Superior temporal gyrus (tissue), 1 donor: ENCODE results near the gene RNU1-1.
"Not testable (repeated sequence)": the region's sequence is repeated elsewhere in the genome, so short reads cannot be mapped to it uniquely, and the experiment has no call there.

Experiments
- DNase-seq: peaks from one replicate; pipeline ENCODE4 v3.0.0-alpha.2; 2016; ENCODE audit errors: extremely low spot score

RNU1-1 gene

DNA sequence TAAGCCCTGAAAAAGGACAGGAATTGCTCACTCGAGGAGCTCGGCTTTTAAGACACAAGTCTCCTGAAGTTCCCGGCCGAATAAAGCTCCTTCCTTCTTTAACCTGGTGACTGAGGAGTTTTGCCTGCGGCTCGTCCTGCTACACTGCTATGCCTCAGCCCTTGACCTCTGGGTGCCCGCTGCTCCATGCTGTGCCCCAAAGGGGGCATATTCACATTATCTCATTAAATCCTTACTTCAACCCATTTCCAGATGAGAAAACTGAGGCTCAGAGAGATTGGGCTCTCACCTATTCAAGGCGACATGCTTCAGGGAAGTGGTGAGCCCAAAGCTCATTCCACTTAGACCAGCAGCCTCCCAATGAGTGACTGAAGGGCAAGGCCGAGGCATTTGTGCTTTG lies 20.4 kb downstream of the RNU1-1 start:
- DNase-seq: not testable (repeated sequence)

DNA sequence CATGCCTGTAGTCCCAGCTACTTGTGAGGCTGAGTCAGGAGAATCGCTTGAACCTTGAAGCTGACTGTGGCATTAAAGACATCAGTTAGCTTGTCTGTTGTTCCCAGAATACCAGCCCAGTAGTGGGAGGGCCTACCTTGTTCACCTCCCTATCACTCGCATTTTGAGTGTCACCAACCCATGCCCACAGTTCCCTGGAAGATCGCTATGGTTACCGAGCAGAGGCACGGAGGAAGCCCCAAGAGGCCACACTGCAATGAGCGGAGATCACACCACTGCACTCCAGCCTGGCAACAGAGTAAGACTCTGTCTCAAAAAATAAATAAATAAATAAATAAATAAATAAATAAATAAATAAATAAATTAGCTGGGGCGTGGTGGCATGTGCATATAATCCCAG lies 21.1 kb downstream of the RNU1-1 start:
- not testable (repeated sequence) for DNase-seq

DNA sequence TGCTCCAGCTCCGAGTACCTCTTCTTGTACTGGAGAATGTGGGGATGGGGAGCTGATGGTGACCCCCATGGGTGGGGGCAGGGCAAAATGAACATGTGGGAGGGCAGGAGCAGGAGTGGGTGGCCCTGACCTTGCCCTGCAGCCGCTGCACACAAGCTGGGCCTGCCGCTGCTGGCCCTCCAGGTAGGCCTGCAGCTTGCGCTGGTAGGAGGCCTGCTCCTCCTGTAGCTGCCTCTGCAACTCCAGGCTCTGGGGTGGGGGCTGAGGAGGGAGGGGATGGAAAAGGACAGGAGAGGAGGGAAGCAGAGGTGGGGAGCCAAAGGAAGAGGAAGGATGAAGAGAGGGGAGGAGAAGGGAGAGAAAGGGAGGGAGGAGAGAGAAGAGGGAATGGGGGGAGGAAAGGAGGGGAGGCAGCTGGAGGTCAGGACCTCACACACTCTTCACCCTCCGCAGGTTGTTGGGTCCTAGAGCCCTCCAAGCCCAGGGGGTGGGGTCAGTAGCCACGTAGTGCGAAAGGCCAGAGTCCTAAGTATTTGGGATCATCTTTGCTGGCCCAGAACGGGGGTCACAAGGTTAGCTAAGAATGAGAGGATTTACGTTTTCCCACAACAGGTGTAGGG lies 22.9 kb downstream of the RNU1-1 start:
- DNase-seq: no peak

- not testable (repeated sequence) for DNase-seq
These were observed 24.7 kb downstream of the RNU1-1 start for GRCh38 chr1:16489195-16489880.

DNA sequence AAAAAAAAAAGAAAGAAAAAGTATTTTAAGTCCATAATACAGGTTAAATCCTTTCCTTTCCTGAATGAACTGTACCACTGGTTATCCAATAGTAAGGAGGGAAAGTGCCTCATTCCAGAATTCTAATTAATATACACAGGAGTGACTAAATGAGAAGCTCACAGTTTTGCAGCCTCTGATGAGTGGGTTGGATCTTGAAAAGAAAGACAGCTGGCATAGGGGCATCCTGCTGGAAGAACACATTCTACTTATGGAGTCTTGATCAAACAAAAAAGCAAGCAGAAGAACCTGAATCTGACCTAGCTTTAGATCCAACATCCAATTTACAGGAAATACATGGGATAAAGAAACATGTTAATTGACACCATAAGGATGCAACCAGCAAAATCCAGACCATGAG lies 27.1 kb downstream of the RNU1-1 start:
- not testable (repeated sequence) for DNase-seq

- DNase-seq: not testable (repeated sequence)
These were observed 27.8 kb downstream of the RNU1-1 start for GRCh38 chr1:16486316-16486715.

GRCh38 chr1:16484931-16485330 lies 29.2 kb downstream of the RNU1-1 start:
- DNase-seq: no peak

GRCh38 chr1:16484501-16484835 lies 29.6 kb downstream of the RNU1-1 start:
- no peak for DNase-seq

DNA sequence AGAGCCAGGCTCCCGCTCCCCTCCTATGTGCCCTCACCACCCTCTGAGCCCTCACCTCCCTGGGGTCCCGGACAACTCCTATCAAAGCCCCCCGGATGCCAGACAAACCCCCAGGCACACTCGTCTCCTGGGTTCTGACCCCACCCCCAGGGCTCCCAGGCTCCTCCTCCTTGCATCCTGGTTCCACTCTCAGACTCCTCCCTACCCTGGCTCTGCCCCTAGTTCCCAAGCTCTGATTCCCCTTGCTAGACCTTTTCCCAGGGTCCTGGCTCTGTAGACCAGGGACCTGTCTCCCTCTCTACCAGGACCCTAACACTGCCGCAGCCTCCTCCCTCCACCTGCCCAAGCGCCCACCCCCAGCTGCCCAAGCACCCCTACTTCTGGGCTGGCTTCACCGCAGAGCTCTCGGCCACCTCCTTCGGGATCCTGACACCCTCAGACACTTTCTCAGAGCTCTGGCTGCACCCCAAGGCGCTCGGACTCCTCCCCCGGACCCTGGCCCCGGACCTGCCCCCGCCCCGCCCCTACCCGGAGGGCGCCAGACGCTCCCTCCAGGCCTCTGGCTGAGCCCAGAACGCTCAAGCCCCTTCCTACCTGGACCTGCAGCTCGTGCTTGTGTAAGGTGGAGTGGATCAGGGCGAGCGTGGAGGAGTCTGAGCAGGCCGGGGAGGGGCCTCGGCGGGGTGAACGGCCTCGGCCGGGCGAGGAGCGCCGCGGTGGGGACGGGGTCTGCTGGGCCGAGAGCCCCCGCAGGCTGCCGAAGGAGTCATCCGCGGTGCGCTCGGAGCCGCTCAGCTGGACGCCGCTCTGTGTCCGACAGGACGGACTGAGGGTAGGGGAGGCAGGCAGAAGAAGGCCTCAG lies 30.2 kb downstream of the RNU1-1 start:
- not testable (repeated sequence) for DNase-seq

DNA sequence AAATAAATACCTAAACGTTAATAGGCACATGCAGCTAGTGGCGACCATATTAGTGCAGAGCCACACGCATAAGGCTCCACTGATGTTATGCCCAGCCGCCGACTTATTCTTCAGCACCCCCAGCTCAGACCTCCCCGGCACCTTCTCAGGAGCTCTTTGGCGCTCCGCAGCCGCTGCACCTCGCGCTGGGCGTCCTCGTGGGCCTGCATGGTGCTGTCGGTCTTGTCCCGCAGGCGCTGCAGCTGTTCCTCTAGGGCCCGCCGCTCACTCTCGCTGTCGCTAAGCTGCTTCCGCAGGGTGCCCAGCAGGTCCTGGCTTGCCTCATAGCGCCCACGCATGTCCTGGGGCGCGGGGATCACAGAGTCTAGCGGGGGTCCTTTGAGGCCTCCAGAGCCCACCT lies 30.9 kb downstream of the RNU1-1 start:
- DNase-seq: not testable (repeated sequence)

- no peak for DNase-seq
These were observed 36.0 kb downstream of the RNU1-1 start for GRCh38 chr1:16478091-16478490.

GRCh38 chr1:16475771-16476770 lies 38.0 kb downstream of the RNU1-1 start:
- DNase-seq: not testable (repeated sequence)

DNA sequence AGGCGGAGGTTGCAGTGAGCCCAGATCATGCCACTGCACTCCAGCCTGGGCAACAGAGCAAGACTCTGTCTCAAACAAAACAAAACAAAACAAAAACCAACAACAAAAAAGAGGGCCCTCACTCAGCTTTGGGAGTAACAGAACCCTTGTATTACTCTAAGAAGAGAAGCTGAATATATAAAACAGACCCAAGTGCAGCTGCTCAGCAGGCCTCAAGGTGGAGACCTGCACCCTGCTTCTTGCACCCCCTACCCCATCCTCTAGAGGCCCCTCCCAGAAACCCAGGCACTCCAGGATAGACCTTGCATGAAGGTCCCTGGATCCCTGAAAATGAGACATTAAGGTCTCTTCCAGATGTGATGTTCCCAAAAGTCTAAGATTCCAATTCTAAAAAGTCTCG lies 39.2 kb downstream of the RNU1-1 start:
- not testable (repeated sequence) for DNase-seq

DNA sequence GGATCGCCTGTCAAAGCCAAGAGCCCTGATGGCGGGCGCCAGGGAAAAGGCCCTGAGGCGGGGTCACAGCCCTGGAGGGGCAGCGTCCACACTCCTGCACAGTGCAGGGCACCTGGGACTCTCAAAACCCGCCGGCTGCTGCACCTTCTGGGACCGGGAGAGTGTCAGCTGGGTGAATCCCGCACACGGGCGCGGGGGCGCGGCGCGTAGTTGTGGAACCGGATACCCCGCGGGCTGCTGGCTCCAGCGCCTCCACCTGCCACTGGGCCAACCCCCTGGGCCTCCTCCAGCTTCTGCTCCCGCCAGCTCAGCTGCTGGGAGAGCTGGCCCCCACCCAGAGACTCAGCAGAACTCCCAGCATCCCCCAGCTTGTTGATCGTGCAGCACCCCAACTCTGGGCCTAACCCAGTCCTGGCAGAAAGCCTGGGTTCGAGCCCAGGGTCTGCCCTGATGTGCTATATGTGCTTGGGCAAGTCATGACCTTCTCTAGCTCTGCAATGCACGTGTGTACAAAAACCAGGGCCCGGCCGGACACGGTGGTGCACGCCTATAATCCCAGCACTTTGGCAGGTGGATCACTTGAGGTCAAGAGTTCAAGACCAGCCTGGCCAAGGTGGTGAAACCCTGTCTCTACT lies 39.8 kb downstream of the RNU1-1 start:
- DNase-seq: no peak

GRCh38 chr1:16468558-16468957 lies 45.5 kb downstream of the RNU1-1 start:
- DNase-seq: no peak

GRCh38 chr1:16464917-16465625 lies 49.0 kb downstream of the RNU1-1 start:
- no peak for DNase-seq
